Neural cell (in vitro differentiated cells): ENCODE results near the gene ZDHHC11. TPM values are rescaled to one million over a fixed set of nuclear protein-coding genes. Genes with fewer than 3 reads are reported as not detected.
"Not testable (repeated sequence)": the region's sequence is repeated elsewhere in the genome, so short reads cannot be mapped to it uniquely, and the experiment has no call there.

Experiments
- H2AFZ ChIP-seq: fragments of 200-600, 300-800 bp; sonication (generic), shearing (Covaris generic); 2 replicates; pipeline ENCODE4 v1.6.0; 2014; ENCODE audit warnings: low read depth, mild to moderate bottlenecking, antibody characterized with exemption, low read length, moderate library complexity
- H3F3A ChIP-seq: fragments of 200-600 bp; shearing (Covaris generic); 2 replicates; pipeline ENCODE4 v1.6.1; 2016; ENCODE audit warnings: mild to moderate bottlenecking, moderate library complexity, mixed read lengths, antibody characterized with exemption, low read length; ENCODE audit not compliant: insufficient read depth, poor library complexity, severe bottlenecking
- H3K27ac ChIP-seq: fragments of 200-600, 300-800 bp; sonication (generic), shearing (Covaris generic); 2 replicates; pipeline ENCODE4 v1.5.1; 2014; ENCODE audit warnings: mild to moderate bottlenecking, low read length, moderate library complexity
- H3K27me3 ChIP-seq: fragments of 300-800, 200-600 bp; sonication (generic), shearing (Covaris generic); 2 replicates; pipeline ENCODE4 v1.6.0; 2014; ENCODE audit warnings: mild to moderate bottlenecking, low read depth, low read length, moderate library complexity; ENCODE audit not compliant: insufficient read depth
- H3K36me3 ChIP-seq: fragments of 300-800, 200-600 bp; sonication (generic), shearing (Covaris generic); 2 replicates; pipeline ENCODE4 v1.5.1; 2014; ENCODE audit warnings: mild to moderate bottlenecking, antibody characterized with exemption, low read length, moderate library complexity; ENCODE audit not compliant: insufficient read depth
- H3K4me2 ChIP-seq: fragments of 300-800, 200-600 bp; sonication (generic), shearing (Covaris generic); 2 replicates; pipeline ENCODE4 v1.6.0; 2014; ENCODE audit warnings: mild to moderate bottlenecking, low read length
- H3K4me3 ChIP-seq: fragments of 300-800, 200-600 bp; sonication (generic), shearing (Covaris generic); 2 replicates; pipeline ENCODE4 v1.5.1; 2014; ENCODE audit warnings: mild to moderate bottlenecking, low read length, moderate library complexity
- H3K79me2 ChIP-seq: fragments of 200-600 bp; shearing (Covaris generic); replicated peaks from 2 replicates; pipeline ENCODE4 v1.6.0; 2014; ENCODE audit warnings: mild to moderate bottlenecking, low read length, moderate library complexity; ENCODE audit not compliant: insufficient read depth
- H3K9ac ChIP-seq: fragments of 300-800, 200-600 bp; sonication (generic), shearing (Covaris generic); 2 replicates; pipeline ENCODE4 v1.6.1; 2016; ENCODE audit warnings: mild to moderate bottlenecking, low read length, mixed read lengths
- H3K9me2 ChIP-seq: fragments of 200-600 bp; shearing (Covaris generic); 2 replicates; pipeline ENCODE4 v1.6.1; 2016; ENCODE audit warnings: mild to moderate bottlenecking, low read length, mixed read lengths; ENCODE audit not compliant: insufficient read depth
- H3K9me3 ChIP-seq: fragments of 200-600, 300-800 bp; sonication (generic), shearing (Covaris generic); 2 replicates; pipeline ENCODE4 v1.6.1; 2016; ENCODE audit warnings: mild to moderate bottlenecking, mixed run types, low read length, moderate library complexity, mixed read lengths
- H4K20me1 ChIP-seq: fragments of 200-600 bp; shearing (Covaris generic); 2 replicates; pipeline ENCODE4 v1.6.1; 2016; ENCODE audit warnings: mild to moderate bottlenecking, mixed run types; ENCODE audit not compliant: insufficient read depth
- EP300 ChIP-seq: fragments of 450-650 bp; conservative IDR thresholded peaks from 2 replicates; pipeline ENCODE4 v1.6.1; 2014; ENCODE audit warnings: antibody characterized with exemption, mild to moderate bottlenecking, moderate library complexity; ENCODE audit not compliant: poor library complexity, severe bottlenecking
- MXI1 ChIP-seq: fragments of 450-650 bp; conservative IDR thresholded peaks from 2 replicates; pipeline ENCODE4 v1.6.1; 2014; ENCODE audit warnings: antibody characterized with exemption, mild to moderate bottlenecking; ENCODE audit not compliant: poor library complexity, severe bottlenecking
- TAF1 ChIP-seq: IDR thresholded peaks from 2 replicates; pipeline ENCODE4 v1.6.1; 2012; ENCODE audit warnings: low read depth
- polyA plus RNA-seq: library from polyadenylated mRNA; depleted of rRNA; stranded (reverse); fragments of >200 nt; gene quantifications from 2 replicates; pipeline ENCODE4 v1.2.3, GENCODE V29; 2014
- TF ChIP-seq, protein P1 (sequence below): fragments of 450-650 bp; IDR thresholded peaks from 2 replicates; pipeline ENCODE4 v1.5.1; 2014; ENCODE audit warnings: antibody characterized with exemption, mild to moderate bottlenecking, moderate library complexity; ENCODE audit not compliant: poor library complexity, severe bottlenecking

ZDHHC11 gene
- polyA plus RNA-seq, 1 donor from 2014 or later, result 11.4 TPM

DNA sequence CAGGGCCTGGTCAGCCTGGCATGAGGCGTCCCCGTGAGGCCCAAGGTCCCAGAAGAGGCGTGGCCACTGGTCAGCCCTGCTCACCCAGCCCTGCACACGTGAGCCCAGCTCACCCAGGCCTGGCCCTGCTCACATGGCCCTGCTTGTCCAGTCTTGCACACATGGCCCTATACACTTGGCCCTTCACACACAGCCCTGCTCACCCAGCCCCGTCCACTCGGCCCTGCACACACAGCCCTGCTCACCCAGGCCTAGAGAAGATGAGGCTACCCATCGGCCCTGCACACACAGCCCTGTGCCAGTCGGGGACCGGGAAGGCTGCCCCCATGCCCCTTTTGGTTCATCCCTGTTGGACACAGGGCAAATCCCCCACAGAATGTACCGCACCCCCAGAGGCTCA, 94.6 kb downstream of the ZDHHC11 start:
- no peak overlapping the region for H3K4me2 ChIP-seq
- no peak for TF ChIP-seq MXI1
- TF ChIP-seq EP300, result no peak
- no peak for TF ChIP-seq TAF1
- TF ChIP-seq, protein P1, sequence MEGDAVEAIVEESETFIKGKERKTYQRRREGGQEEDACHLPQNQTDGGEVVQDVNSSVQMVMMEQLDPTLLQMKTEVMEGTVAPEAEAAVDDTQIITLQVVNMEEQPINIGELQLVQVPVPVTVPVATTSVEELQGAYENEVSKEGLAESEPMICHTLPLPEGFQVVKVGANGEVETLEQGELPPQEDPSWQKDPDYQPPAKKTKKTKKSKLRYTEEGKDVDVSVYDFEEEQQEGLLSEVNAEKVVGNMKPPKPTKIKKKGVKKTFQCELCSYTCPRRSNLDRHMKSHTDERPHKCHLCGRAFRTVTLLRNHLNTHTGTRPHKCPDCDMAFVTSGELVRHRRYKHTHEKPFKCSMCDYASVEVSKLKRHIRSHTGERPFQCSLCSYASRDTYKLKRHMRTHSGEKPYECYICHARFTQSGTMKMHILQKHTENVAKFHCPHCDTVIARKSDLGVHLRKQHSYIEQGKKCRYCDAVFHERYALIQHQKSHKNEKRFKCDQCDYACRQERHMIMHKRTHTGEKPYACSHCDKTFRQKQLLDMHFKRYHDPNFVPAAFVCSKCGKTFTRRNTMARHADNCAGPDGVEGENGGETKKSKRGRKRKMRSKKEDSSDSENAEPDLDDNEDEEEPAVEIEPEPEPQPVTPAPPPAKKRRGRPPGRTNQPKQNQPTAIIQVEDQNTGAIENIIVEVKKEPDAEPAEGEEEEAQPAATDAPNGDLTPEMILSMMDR, result no peak
- no peak overlapping the region for H3K27ac ChIP-seq
- peaks cover 5% of the 10 kb centered on the region for H3K36me3 ChIP-seq
- H4K20me1 ChIP-seq, result no peaks in the 10 kb centered on the region
- H3F3A ChIP-seq, result no peaks in the 10 kb centered on the region
- no peak overlapping the region for H3K9ac ChIP-seq
- no peak overlapping the region for H2AFZ ChIP-seq
- no peaks in the 10 kb centered on the region for H3K9me3 ChIP-seq
- H3K9me2 ChIP-seq, result no peaks in the 10 kb centered on the region
- H3K27me3 ChIP-seq, result no peaks in the 10 kb centered on the region
- H3K4me3 ChIP-seq, result no peak overlapping the region
- no peaks in the 10 kb centered on the region for H3K79me2 ChIP-seq

DNA sequence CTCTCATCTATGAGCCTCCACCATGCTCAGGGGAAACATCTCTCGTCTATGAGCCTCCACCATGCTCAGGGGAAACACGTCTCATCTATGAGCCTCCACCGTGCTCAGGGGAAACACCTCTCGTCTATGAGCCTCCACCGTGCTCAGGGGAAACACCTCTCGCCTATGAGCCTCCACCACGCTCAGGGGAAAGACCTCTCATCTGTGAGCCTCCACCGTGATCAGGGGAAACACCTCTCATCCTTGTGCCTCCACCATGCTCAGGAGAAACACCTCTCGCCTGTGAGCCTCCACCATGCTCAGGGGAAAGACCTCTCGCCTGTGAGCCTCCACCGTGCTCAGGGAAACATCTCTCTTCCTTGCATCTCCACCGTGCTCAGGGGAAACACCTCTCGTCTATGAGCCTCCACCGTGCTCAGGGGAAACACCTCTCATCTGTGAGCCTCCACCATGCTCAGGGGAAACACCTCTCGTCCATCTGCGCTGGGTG, 96.6 kb downstream of the ZDHHC11 start:
- H3K9ac ChIP-seq, H3K4me3 ChIP-seq, H2AFZ ChIP-seq, H3K27ac ChIP-seq, H3K9me3 ChIP-seq, H3K4me2 ChIP-seq, H3F3A ChIP-seq, H3K27me3 ChIP-seq, H4K20me1 ChIP-seq, H3K9me2 ChIP-seq, H3K36me3 ChIP-seq, H3K79me2 ChIP-seq: not testable (repeated sequence)

DNA sequence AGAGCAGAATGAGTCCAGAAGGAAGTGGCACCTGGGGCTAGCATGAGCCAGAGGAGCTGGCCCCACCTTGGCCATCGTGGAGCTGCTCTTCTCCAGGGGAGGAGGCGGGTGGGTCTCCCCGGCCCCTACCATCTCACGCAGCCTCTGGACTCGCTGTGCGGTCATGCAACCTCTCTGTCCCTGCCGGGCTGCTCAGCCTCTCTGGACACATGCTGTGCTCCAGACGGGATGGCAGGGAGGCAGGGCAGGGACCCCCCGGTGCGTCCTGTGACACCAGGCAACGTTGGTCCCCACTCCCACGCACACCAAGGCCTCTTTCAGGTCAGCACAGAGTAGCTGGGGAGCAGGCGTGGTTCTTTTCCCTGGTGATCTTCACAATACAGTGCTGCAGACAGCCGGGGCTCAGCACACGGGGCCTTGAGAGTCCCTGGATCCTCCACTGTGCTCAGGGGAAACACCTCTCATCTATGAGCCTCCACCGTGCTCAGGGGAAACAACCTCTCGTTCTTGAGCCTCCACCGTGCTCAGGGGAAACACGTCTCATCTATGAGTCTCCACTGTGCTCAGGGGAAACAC, 97.1 kb downstream of the ZDHHC11 start:
- H3K36me3 ChIP-seq, H3K9me2 ChIP-seq, H4K20me1 ChIP-seq, H3K27ac ChIP-seq, H3K9ac ChIP-seq, H3K27me3 ChIP-seq, H2AFZ ChIP-seq, H3F3A ChIP-seq, H3K4me2 ChIP-seq, H3K9me3 ChIP-seq, H3K4me3 ChIP-seq, H3K79me2 ChIP-seq: not testable (repeated sequence)

DNA sequence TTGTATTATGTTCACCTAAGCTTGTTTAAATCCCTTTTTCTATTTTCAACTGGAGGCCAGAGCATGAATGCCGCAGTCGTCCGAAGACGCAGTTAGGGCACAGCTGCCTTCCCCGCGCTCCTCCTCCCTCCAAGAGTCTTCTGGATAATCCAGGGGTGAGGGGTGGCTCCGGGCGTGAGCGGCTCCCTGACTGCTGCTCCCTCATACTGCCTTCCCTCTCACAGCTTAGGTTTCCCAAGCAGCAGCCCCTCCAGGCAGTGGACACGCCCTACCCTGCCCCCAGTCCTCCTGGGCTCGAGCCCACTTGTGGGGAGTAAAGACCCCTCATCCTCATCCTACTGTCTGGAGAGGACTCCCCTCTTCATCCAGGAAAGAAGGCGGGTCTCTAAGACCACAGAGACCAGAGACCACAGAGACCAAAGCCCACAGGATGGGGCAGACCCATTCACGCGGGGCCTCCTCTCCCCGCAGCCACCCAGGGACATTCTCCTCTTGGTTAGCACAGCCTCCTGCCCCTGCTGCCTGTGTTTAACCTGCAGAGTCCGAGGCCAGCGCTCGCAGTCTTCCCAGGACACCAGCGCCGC, 98.2 kb downstream of the ZDHHC11 start:
- H3K4me2 ChIP-seq, H3K27me3 ChIP-seq, H3K9me3 ChIP-seq, H3K79me2 ChIP-seq, H3K36me3 ChIP-seq, H3K9ac ChIP-seq, H3F3A ChIP-seq, H2AFZ ChIP-seq, H4K20me1 ChIP-seq, H3K4me3 ChIP-seq, H3K27ac ChIP-seq, H3K9me2 ChIP-seq: not testable (repeated sequence)

DNA sequence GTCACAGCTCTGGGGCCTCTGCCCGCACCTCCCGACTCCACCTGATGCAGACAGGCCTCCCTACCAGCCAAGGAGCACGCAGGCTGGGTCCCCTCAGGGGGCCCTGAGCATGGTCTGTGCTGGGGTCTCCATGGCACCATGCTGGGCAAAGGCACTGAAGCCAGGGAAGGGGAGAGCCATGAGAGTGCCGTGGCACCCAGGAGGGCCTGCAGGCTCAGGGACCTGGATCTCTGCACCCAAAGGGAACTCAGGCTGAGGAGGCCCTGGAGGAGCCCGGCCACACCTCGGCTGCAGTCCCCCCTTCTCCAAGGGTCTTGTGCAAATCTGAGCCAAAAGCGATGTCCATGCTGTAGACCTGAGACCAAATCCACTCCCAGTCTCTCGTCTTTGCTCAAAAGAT, 98.8 kb downstream of the ZDHHC11 start:
- H3K9me2 ChIP-seq, H3K4me2 ChIP-seq, H3K27me3 ChIP-seq, H4K20me1 ChIP-seq, H2AFZ ChIP-seq, H3K9ac ChIP-seq, H3K4me3 ChIP-seq, H3K9me3 ChIP-seq, H3F3A ChIP-seq, H3K27ac ChIP-seq, H3K79me2 ChIP-seq, H3K36me3 ChIP-seq: not testable (repeated sequence)
